Raji (cell line): ENCODE results near the gene RAVER2.

Source experiments
- POLR2A ChIP-seq: IDR thresholded peaks from 2 replicates; pipeline ENCODE4 v1.6.1; 2011; ENCODE audit warnings: low read depth, low read length, control low read depth; ENCODE audit not compliant: insufficient read depth

The RAVER2 gene

GRCh38 chr1:64745181-64745985, 508 bp downstream of the RAVER2 start:
- TF ChIP-seq POLR2A: no peak

GRCh38 chr1:64745986-64746940, 1.4 kb downstream of the RAVER2 start:
- no peak for TF ChIP-seq POLR2A

- no peak for TF ChIP-seq POLR2A
These were observed 3.3 kb downstream of the RAVER2 start for GRCh38 chr1:64748222-64748621.

GRCh38 chr1:64748706-64749105, 3.8 kb downstream of the RAVER2 start:
- no peak for TF ChIP-seq POLR2A

DNA sequence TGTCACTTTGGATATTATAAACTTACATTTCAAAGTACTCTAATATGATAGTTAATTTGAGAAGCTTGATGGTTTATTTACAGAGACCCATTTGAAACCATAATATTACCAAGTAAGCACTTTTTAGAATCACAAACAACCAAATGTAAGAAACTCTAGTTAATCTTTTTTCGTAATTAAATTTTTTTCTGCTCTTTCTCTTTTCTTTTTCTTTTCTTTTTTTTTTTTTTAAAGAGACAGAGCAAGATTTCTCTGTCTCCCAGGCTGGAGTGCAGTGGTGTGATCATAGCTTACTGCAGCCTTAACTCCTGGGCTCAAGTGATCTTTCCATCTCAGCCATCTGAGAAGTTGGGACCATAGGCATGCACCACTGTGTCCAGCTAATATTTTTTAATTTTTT, 5.2 kb downstream of the RAVER2 start:
- TF ChIP-seq POLR2A: no peak

DNA sequence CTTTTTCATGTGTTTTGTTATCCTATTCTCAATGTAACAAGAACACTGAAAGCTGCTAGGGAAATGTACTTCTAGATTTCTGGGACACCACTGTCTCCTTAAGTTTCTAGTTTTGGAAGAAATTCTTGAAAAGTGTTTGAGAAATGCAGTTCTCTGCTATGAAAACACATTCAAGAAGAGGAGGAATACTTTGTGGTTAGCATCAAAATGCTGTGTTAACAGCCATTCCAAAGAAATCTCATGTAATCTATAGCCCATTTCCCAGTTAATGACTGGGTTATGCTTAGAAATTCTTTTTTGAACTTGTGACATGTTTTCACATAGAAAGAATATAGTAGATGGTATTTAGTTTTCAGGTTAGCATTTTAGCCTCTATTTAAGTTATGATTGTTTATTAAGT, 6.0 kb downstream of the RAVER2 start:
- no peak for TF ChIP-seq POLR2A

- TF ChIP-seq POLR2A: no peak
These were observed 9.3 kb downstream of the RAVER2 start for GRCh38 chr1:64754173-64754572.

DNA sequence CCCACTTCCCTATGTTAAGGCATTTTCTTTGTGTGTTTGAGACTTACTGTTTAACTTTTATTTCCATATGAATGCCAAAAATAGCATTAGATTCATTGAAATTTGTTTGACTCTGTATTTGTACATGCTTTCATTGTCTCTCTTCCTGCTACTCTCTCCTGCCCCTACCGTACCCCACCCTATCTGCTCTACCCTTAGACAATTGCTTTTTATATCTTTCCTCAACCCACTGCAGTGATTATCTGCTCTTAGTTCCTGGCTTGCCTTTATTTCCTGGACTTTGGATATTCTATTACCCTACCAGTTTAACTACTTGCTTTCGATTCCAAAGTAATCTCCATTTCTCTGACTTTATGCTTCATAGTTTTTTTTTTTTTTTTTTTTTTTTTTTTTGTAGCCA, 10.5 kb downstream of the RAVER2 start:
- no peak for TF ChIP-seq POLR2A

- no peak for TF ChIP-seq POLR2A
These were observed 11.9 kb downstream of the RAVER2 start for GRCh38 chr1:64756770-64757169.

- no peak for TF ChIP-seq POLR2A
These were observed 12.3 kb downstream of the RAVER2 start for GRCh38 chr1:64757213-64757612.

GRCh38 chr1:64758233-64758632, 13.4 kb downstream of the RAVER2 start:
- TF ChIP-seq POLR2A: no peak

- no peak for TF ChIP-seq POLR2A
These were observed 15.1 kb downstream of the RAVER2 start for GRCh38 chr1:64759968-64760367.

DNA sequence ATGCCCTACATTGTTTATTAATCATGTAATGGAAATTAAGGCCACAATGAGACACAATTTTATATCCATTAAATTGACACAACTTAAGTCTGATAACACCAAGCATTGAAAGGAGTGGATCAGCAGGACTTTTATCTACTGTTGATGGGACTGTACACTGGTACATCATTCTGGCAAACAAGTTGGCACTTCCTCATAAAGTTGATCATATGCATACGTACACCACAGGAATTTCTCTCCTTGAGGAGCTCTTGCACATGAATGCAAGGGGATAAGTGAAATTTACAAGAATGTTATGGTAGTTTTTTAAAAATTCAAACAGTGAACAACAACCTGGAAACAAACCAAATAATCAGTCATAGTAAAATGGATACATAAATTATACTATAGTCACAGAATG, 20.1 kb downstream of the RAVER2 start:
- no peak for TF ChIP-seq POLR2A

DNA sequence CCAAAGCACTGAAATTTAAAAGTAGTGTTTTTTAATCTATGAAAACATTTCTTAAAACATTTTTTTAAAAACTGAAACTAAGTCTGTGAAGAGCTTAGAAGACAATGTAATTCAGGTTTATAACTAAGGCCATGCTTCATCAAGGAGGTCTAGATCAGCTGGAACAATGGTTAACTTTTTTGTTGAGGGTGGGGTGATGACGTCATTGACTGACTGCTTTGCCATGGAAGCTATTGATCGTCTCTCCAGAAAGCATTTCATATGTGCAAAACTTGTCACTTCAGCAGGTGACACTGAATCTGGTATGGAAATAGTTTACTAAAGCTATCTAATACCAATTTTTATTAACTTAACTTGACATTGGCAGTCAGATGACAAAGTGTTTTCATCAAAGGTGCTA, 21.0 kb downstream of the RAVER2 start:
- TF ChIP-seq POLR2A: no peak

- no peak for TF ChIP-seq POLR2A
These were observed 21.6 kb downstream of the RAVER2 start for GRCh38 chr1:64766429-64766828.

GRCh38 chr1:64769482-64769881, 24.6 kb downstream of the RAVER2 start:
- no peak for TF ChIP-seq POLR2A

DNA sequence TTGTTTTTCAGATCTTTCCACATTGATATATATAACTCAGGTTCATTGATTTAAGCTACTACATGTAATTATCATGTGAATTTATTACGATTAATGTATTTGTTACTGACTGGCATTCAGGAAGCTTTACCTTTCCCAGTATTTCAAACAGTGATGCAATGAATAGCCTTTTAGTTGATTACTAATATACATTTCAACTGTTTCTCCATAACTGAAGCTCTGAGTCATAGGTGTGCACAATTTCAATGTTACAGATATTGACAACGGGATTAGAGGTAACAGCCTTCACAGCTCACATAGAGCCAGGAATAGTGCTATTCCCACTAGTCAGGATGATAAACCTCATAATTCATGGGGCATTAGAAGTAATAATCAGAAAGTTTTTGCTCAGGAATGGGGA, 25.1 kb downstream of the RAVER2 start:
- no peak for TF ChIP-seq POLR2A

GRCh38 chr1:64775113-64775512, 30.2 kb downstream of the RAVER2 start:
- TF ChIP-seq POLR2A: no peak
